Measurements from ENCODE around the gene NKAIN1.

Gene NKAIN1

DNA sequence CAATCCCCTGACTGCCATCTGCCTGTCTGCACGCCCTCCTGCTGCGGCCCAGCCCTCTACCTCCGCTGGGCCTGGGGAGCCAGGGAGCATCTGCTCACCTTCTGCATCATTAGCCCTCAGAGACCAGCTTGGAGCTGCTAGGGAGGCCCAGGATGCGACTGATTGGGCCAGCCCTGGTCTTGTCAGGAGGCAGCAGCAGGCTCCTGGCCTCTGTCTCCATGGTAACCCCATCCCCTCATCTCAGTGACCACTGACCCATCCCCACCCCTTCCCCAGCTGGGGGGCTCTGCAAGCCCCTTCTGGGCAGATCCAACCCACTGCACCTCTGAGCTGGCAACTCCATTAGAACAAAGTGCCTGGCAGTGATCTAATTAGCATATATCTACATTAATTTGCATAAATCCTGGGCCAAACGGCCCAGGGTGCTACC lies 37.7 kb downstream of the NKAIN1 start:
- TF ChIP-seq EZH2phosphoT487 (IDR thresholded peaks at IDR 0.05; ENCODE audit: borderline replicate concordance), result no peak
- TF ChIP-seq CTCF (conservative IDR thresholded peaks at IDR 0.05; ENCODE audit: low read length), result no peak
- H3K27me3 ChIP-seq (ENCODE audit: insufficient read depth, low read length, poor library complexity, severe bottlenecking), result no peaks in the 10 kb centered on the region
- no peaks in the 10 kb centered on the region for H3K4me1 ChIP-seq (ENCODE audit: insufficient read depth, low read length, poor library complexity, severe bottlenecking)
- no peaks in the 10 kb centered on the region for H3K9me3 ChIP-seq (ENCODE audit: insufficient read depth, low read depth, low read length)
- no peaks in the 10 kb centered on the region for H3K9me2 ChIP-seq (replicated peaks; ENCODE audit: low read depth, low read length)
- H3K79me2 ChIP-seq (ENCODE audit: insufficient read depth, low read length), result no peaks in the 10 kb centered on the region
- H3K9ac ChIP-seq (ENCODE audit: low read depth, low read length, poor library complexity, severe bottlenecking), result no peak overlapping the region
- no peaks in the 10 kb centered on the region for H4K20me1 ChIP-seq (ENCODE audit: insufficient read depth, low read length, poor library complexity, severe bottlenecking)
- no peak overlapping the region for H2AFZ ChIP-seq (ENCODE audit: low read length)
- H3K4me2 ChIP-seq (ENCODE audit: low read depth, low read length, poor library complexity, severe bottlenecking), result no peak overlapping the region
- no peak overlapping the region for H3K4me3 ChIP-seq (ENCODE audit: low read length, poor library complexity, severe bottlenecking)
- H3K36me3 ChIP-seq (ENCODE audit: insufficient read depth, low read length), result no peaks in the 10 kb centered on the region
- H3F3A ChIP-seq (ENCODE audit: low read depth), result no peaks in the 10 kb centered on the region

DNA sequence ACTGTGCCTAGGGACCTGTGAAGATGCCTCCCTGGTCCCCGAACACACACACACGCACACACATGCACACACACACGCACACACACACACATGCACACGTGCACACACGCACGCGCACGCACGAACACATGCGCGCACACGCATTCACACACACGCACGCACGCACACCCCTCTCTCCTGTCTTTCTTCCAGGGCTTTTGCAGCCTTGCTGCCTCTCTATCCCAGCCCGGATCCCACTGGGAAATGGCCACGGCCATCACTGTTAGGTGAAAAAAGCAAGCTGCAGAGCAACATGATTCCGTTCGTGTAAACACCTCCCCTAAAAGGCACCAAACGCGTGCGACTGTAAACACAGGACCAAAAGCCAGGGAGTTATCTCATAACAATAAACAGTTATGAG lies 39.7 kb downstream of the NKAIN1 start:
- TF ChIP-seq EZH2phosphoT487 (IDR thresholded peaks at IDR 0.05; ENCODE audit: borderline replicate concordance), result no peak
- TF ChIP-seq CTCF (conservative IDR thresholded peaks at IDR 0.05; ENCODE audit: low read length), result no peak
- Histone ChIP-seq H3K36me3 (ENCODE audit: insufficient read depth, low read length) (no peaks in the 10 kb centered on the region), H2AFZ (ENCODE audit: low read length) (no peak overlapping the region), H3K9me2 (replicated peaks; ENCODE audit: low read depth, low read length) (no peaks in the 10 kb centered on the region), H3F3A (ENCODE audit: low read depth) (no peaks in the 10 kb centered on the region), H4K20me1 (ENCODE audit: insufficient read depth, low read length, poor library complexity, severe bottlenecking) (no peaks in the 10 kb centered on the region), H3K27me3 (ENCODE audit: insufficient read depth, low read length, poor library complexity, severe bottlenecking) (no peaks in the 10 kb centered on the region), H3K4me2 (ENCODE audit: low read depth, low read length, poor library complexity, severe bottlenecking) (no peak overlapping the region), H3K79me2 (ENCODE audit: insufficient read depth, low read length) (no peaks in the 10 kb centered on the region), H3K4me3 (ENCODE audit: low read length, poor library complexity, severe bottlenecking) (no peak overlapping the region), H3K9me3 (ENCODE audit: insufficient read depth, low read depth, low read length) (no peaks in the 10 kb centered on the region), H3K9ac (ENCODE audit: low read depth, low read length, poor library complexity, severe bottlenecking) (no peak overlapping the region), H3K4me1 (ENCODE audit: insufficient read depth, low read length, poor library complexity, severe bottlenecking) (no peaks in the 10 kb centered on the region)

DNA sequence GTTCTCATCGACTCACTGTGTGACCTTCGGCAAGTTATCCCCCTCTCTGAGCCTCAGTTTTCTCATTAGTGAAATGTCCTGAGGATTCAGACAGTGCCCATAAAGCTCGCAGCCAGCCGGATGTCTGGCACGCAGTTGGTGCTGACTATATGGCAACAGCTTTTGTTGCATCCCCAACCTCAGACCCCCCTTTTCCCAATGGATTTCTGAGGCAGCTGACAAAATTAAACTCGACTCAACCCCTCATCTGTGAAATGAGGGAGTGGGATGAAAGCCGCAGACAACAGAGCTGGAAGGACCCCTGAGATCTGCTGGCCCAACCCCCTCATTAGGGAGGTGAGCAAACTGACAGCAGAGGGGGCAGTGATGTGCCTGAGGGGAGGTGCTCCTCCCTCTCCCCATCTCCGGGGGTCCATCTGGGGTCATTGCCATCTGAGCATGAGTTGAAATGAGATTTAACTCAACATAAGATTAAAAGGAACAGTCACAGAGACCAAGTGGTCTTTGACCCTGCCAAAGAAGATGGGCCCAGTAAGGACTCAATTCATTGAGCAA lies 40.4 kb downstream of the NKAIN1 start:
- Histone ChIP-seq H3K79me2 (ENCODE audit: insufficient read depth, low read length) (no peaks in the 10 kb centered on the region), H3K4me3 (ENCODE audit: low read length, poor library complexity, severe bottlenecking) (no peak overlapping the region), H3K4me1 (ENCODE audit: insufficient read depth, low read length, poor library complexity, severe bottlenecking) (no peaks in the 10 kb centered on the region), H3K9ac (ENCODE audit: low read depth, low read length, poor library complexity, severe bottlenecking) (no peak overlapping the region), H3K4me2 (ENCODE audit: low read depth, low read length, poor library complexity, severe bottlenecking) (no peak overlapping the region), H3K27me3 (ENCODE audit: insufficient read depth, low read length, poor library complexity, severe bottlenecking) (no peaks in the 10 kb centered on the region), H3K9me3 (ENCODE audit: insufficient read depth, low read depth, low read length) (no peaks in the 10 kb centered on the region), H2AFZ (ENCODE audit: low read length) (no peak overlapping the region), H3K36me3 (ENCODE audit: insufficient read depth, low read length) (no peaks in the 10 kb centered on the region), H4K20me1 (ENCODE audit: insufficient read depth, low read length, poor library complexity, severe bottlenecking) (no peaks in the 10 kb centered on the region), H3K9me2 (replicated peaks; ENCODE audit: low read depth, low read length) (no peaks in the 10 kb centered on the region), H3F3A (ENCODE audit: low read depth) (no peaks in the 10 kb centered on the region)
- TF ChIP-seq CTCF (conservative IDR thresholded peaks at IDR 0.05; ENCODE audit: low read length) (no peak), EZH2phosphoT487 (IDR thresholded peaks at IDR 0.05; ENCODE audit: borderline replicate concordance) (no peak)
